Measurements from ENCODE around the gene MYRIP. TPM values are rescaled to one million over a fixed set of nuclear protein-coding genes. Genes with fewer than 3 reads are reported as not detected.

Gene MYRIP
- total and polyA plus RNA-seq, 2 of the 4 experiments (the other 2 are of a cell fraction): not detected

DNA sequence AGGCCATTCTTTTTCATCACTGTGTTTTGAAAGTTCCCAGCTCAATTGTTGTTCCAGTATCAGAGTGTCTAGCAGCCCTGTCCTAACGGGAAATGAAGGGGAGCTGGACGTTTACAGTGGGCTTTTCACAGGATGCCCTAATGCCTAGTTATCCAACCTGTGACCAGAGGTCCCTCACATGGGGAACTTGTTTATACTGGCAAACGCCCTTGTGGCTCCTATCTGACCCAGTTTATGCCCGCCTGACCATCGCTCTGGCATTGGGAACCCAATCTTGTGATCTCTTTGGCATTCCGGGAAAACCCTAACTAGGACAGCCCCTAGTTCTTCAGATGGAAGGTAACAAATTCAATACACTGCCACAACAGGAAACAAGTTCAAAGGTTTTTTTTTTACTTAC is 14.5 kb upstream of the MYRIP start:
- H3K9me1 ChIP-seq (ENCODE audit: insufficient read depth, low read length): no peaks in the 10 kb centered on the region
- no peaks in the 10 kb centered on the region for H3K4me1 ChIP-seq (ENCODE audit: control insufficient read depth, insufficient read depth, low read length)
- H3K14ac ChIP-seq (replicated peaks; ENCODE audit: low read depth, low read length): no peak overlapping the region
- TF ChIP-seq MAFK (IDR thresholded peaks at IDR 0.05; ENCODE audit: low read depth, low read length) (no peak), RCOR1 (IDR thresholded peaks at IDR 0.05; ENCODE audit: insufficient replicate concordance, low read length) (no peak), POLR2A (IDR thresholded peaks at IDR 0.05; ENCODE audit: low read depth, low read length) (no peak), RFX5 (IDR thresholded peaks at IDR 0.05; ENCODE audit: low read depth, low read length) (no peak), CHD1 (IDR thresholded peaks at IDR 0.05; ENCODE audit: low read depth, low read length) (no peak)
- H2AK9ac ChIP-seq (replicated peaks; ENCODE audit: low read depth, low read length, poor library complexity): no peak overlapping the region
- H3K9ac ChIP-seq (ENCODE audit: low read depth, low read length): no peak overlapping the region
- H3K9me3 ChIP-seq (ENCODE audit: control insufficient read depth, insufficient read depth, low read length): peaks cover 3% of the 10 kb centered on the region; the same call in 1 of the 2 replicates
- H4K8ac ChIP-seq (ENCODE audit: low read depth in 2 of 2, low read length in 2 of 2): no peak overlapping the region
- H3K27ac ChIP-seq (ENCODE audit: insufficient read depth, low read length): no peak overlapping the region
- BruUV-seq (replicated peaks): no TSS peak
- H2BK120ac ChIP-seq (ENCODE audit: low read depth, low read length): no peak overlapping the region
- dilution Hi-C loops (cut with HindIII; ENCODE audit: low sequenced_read_pairs, unreplicated experiment) (no loop called here), in situ Hi-C loops (cut with MboI; ENCODE audit: low sequenced_read_pairs) (no loop called here), intact Hi-C loops (cut with micrococcal nuclease) (no loop called here)
- no peaks in the 10 kb centered on the region for H3K27me3 ChIP-seq (ENCODE audit: control insufficient read depth, insufficient read depth, low read length)
- no peak overlapping the region for H3K4ac ChIP-seq (ENCODE audit: low read depth, low read length)
- H2BK20ac ChIP-seq (ENCODE audit: low read depth, low read length): no peak overlapping the region
- no peak overlapping the region for H3K18ac ChIP-seq (ENCODE audit: low read depth, low read length)
- H2BK5ac ChIP-seq (ENCODE audit: low read depth, low read length, poor library complexity, severe bottlenecking): no peak overlapping the region
- no peaks in the 10 kb centered on the region for H3K79me1 ChIP-seq (ENCODE audit: low read depth in 1 of 2, low read length in 2 of 2)
- no peak overlapping the region for H4K5ac ChIP-seq (ENCODE audit: low read depth, low read length)
- ATAC-seq (ENCODE audit: low read depth): no peak
- H4K91ac ChIP-seq (ENCODE audit: insufficient read depth, low read depth, low read length): no peak overlapping the region
- no peak overlapping the region for H3K56ac ChIP-seq (ENCODE audit: extremely low read depth, insufficient read depth, low read length)
- H2AFZ ChIP-seq (replicated peaks; ENCODE audit: low read length, poor library complexity): no peak overlapping the region
- H3K23ac ChIP-seq (ENCODE audit: low read depth, low read length): no peak overlapping the region
- H2BK15ac ChIP-seq (ENCODE audit: low read depth, low read length): no peak overlapping the region
- 31% methylated on average over 3 of the region's 6 CpGs; no CpG with 5 or more reads in 1 of the 2 experiments for WGBS, 2 experiments (ENCODE audit: extremely low coverage in 2 of 2, insufficient read length in 1 of 2)
- H3K36me3 ChIP-seq (ENCODE audit: control insufficient read depth, insufficient read depth, low read length): no peaks in the 10 kb centered on the region
- DNase-seq: no peak
- ChIA-PET POLR2A (ENCODE audit: unreplicated experiment) (no interaction called here), CTCF (no interaction called here)
- no peak overlapping the region for H2AK5ac ChIP-seq (ENCODE audit: low read depth, low read length)
- no peaks in the 10 kb centered on the region for H4K20me1 ChIP-seq (ENCODE audit: insufficient read depth, low read length)
- H3K4me2 ChIP-seq (ENCODE audit: low read depth, low read length): no peak overlapping the region
- H3K4me3 ChIP-seq (ENCODE audit: insufficient read depth, low read depth, low read length): no peak overlapping the region
